PC-9 (cell line): Measurements from ENCODE around the gene NCR3LG1. TPM values are rescaled to one million over a fixed set of nuclear protein-coding genes. Genes with fewer than 3 reads are reported as not detected.
A peak's percentile ranks its signal among the peaks of the same experiment; 100 is the strongest.

Source experiments
- BruUV-seq: library from RNA; stranded (reverse); fragments of 400-500 nt; replicated peaks from 2 replicates; lab custom pipeline; 2021; lab: Mats Ljungman, UMichigan
- CTCF ChIA-PET: fragments of 300-600 bp; sonication (Branson Sonifier 250); formaldehyde crosslinking; loops from one replicate; lab custom pipeline; 2022; ENCODE audit warnings: antibody characterized with exemption; lab: Charles Lee
- POLR2A ChIA-PET: fragments of 300-600 bp; sonication (Branson Sonifier 250); formaldehyde crosslinking; loops from one replicate; lab custom pipeline; 2022; ENCODE audit warnings: antibody characterized with exemption; ENCODE audit not compliant: unreplicated experiment; lab: Charles Lee
- DNase-seq, 2 experiments: peaks; one replicate each; pipeline versions ENCODE4 v3.0.0 to v3.0.0-alpha.2; 2015 to 2022; ENCODE audit warnings: mixed read lengths in 1 of 2
- H2AFZ ChIP-seq: fragments of 200-600 bp; sonication (generic); 2 replicates; pipeline ENCODE4 v1.8.1; 2017; ENCODE audit warnings: antibody characterized with exemption
- H3F3A ChIP-seq: fragments of 200-600 bp; sonication (generic); 2 replicates; pipeline ENCODE4 v1.8.1; 2017; ENCODE audit warnings: antibody characterized with exemption, mild to moderate bottlenecking, low read depth; ENCODE audit not compliant: insufficient read depth
- H3K27ac ChIP-seq: fragments of 200-600 bp; sonication (generic); 2 replicates; pipeline ENCODE4 v1.6.1; 2016; ENCODE audit warnings: mixed run types
- H3K27me3 ChIP-seq: fragments of 200-600 bp; sonication (generic); 2 replicates; pipeline ENCODE4 v1.6.1; 2016; ENCODE audit warnings: low read depth, mixed run types; ENCODE audit not compliant: insufficient read depth
- H3K36me3 ChIP-seq: fragments of 200-600 bp; sonication (generic); 2 replicates; pipeline ENCODE4 v1.6.1; 2016; ENCODE audit warnings: low read depth, mixed run types
- H3K4me1 ChIP-seq: fragments of 200-600 bp; sonication (generic); replicated peaks from 2 replicates; pipeline ENCODE4 v1.6.1; 2016; ENCODE audit warnings: mixed run types; ENCODE audit not compliant: insufficient read depth
- H3K4me2 ChIP-seq: fragments of 200-600 bp; sonication (generic); 2 replicates; pipeline ENCODE4 v1.6.1; 2017; ENCODE audit warnings: mixed run types
- H3K4me3 ChIP-seq: fragments of 200-600 bp; sonication (generic); 2 replicates; pipeline ENCODE4 v1.6.1; 2016; ENCODE audit warnings: mixed run types
- H3K79me2 ChIP-seq: fragments of 200-600 bp; sonication (generic); 2 replicates; pipeline ENCODE4 v1.6.1; 2017; ENCODE audit warnings: low read depth, mixed run types
- H3K9me2 ChIP-seq: fragments of 200-600 bp; sonication (generic); 2 replicates; pipeline ENCODE4 v1.8.1; 2017; ENCODE audit warnings: mild to moderate bottlenecking; ENCODE audit not compliant: insufficient read depth
- H3K9me3 ChIP-seq: fragments of 200-600 bp; sonication (generic); 2 replicates; pipeline ENCODE4 v1.8.1; 2016; ENCODE audit warnings: low read depth; ENCODE audit not compliant: insufficient read depth
- H4K20me1 ChIP-seq: fragments of 200-600 bp; sonication (generic); 2 replicates; pipeline ENCODE4 v1.8.1; 2017; ENCODE audit not compliant: insufficient read depth
- EZH2 ChIP-seq: fragments of 200-600 bp; sonication (generic); IDR thresholded peaks from 2 replicates; pipeline ENCODE4 v1.8.0; 2017; ENCODE audit warnings: antibody characterized with exemption, low read depth
- intact Hi-C: fragments of 100-400 bp; cut with micrococcal nuclease; formaldehyde crosslinking; loops from one replicate; pipeline ENCODE4 v1.10.0; 2022; ENCODE audit not compliant: unreplicated experiment
- total RNA-seq: library from RNA; stranded (reverse); gene quantifications from 2 replicates; pipeline ENCODE4 v1.2.3, GENCODE V29; 2021
- TF ChIP-seq, protein P1 (sequence below): fragments of 200-600 bp; sonication (generic); conservative IDR thresholded peaks from 2 replicates; pipeline ENCODE4 v1.6.1; 2017; ENCODE audit warnings: mixed run types, antibody characterized with exemption, mild to moderate bottlenecking, moderate library complexity

Gene NCR3LG1
- total RNA-seq, 1 experiment from 2014 or later: 0.33 TPM

DNA sequence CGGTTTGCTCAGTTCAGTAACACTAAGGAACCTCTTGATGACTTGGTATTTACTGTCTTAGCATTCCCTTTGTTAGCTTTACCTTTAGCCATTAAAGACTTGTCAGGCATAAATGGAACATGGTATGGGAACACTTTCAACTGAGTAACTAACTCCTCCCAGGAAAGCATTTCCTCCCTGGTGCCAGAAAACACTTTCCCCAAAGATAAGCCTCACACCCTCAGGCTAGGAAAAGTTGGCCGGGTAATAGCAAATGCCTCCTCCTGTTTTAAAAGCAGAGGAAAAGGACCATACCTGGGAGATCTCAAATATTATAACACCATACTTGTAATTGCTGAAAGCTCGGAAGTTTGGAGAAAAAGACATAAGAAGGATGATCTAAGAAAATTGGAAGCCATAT lies 24.9 kb downstream of the NCR3LG1 start:
- intact Hi-C loops: no loop called here
- Histone ChIP-seq H2AFZ (no peak overlapping the region), H3K9me3 (peaks cover 14% of the 10 kb centered on the region), H3K27ac (no peak overlapping the region), H3K9me2 (no peaks in the 10 kb centered on the region), H4K20me1 (no peaks in the 10 kb centered on the region), H3K27me3 (no peaks in the 10 kb centered on the region), H3K4me2 (no peak overlapping the region), H3K79me2 (no peaks in the 10 kb centered on the region), H3K36me3 (peaks cover 9% of the 10 kb centered on the region; the same call in 1 of the 2 replicates), H3K4me3 (no peak overlapping the region), H3F3A (no peaks in the 10 kb centered on the region), H3K4me1 (no peaks in the 10 kb centered on the region)
- POLR2A ChIA-PET: interaction anchor here (0.7 kb wide), 1 partner anchor 621 kb away, joined by 3 read pairs; no protein-coding TSS in a partner anchor
- no peak for DNase-seq
- BruUV-seq: no TSS peak
- no peak for TF ChIP-seq EZH2
- TF ChIP-seq, protein P1, sequence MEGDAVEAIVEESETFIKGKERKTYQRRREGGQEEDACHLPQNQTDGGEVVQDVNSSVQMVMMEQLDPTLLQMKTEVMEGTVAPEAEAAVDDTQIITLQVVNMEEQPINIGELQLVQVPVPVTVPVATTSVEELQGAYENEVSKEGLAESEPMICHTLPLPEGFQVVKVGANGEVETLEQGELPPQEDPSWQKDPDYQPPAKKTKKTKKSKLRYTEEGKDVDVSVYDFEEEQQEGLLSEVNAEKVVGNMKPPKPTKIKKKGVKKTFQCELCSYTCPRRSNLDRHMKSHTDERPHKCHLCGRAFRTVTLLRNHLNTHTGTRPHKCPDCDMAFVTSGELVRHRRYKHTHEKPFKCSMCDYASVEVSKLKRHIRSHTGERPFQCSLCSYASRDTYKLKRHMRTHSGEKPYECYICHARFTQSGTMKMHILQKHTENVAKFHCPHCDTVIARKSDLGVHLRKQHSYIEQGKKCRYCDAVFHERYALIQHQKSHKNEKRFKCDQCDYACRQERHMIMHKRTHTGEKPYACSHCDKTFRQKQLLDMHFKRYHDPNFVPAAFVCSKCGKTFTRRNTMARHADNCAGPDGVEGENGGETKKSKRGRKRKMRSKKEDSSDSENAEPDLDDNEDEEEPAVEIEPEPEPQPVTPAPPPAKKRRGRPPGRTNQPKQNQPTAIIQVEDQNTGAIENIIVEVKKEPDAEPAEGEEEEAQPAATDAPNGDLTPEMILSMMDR: no peak
- CTCF ChIA-PET: no interaction called here

DNA sequence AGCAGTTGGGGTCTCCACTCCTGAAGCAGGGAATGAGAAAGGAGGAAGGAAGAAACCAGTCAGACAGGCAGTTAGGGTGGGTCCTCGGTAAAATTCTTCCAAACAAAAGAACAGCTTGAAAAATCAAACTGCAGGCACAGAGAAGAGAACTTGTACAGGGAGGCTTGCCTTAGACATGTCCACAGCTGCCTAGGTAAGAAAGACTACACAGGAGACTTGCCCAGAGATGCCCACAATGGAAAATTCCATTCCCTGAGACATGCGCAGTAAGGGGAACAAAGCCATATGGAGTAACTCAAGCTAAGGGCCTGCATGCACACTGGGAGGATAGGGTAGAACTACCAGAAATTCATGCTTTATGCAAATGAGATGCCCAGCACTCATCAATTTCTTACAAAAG lies 27.1 kb downstream of the NCR3LG1 start:
- Histone ChIP-seq H3K4me1 (no peaks in the 10 kb centered on the region), H3K9me2 (no peaks in the 10 kb centered on the region), H3K4me3 (no peak overlapping the region), H3F3A (no peaks in the 10 kb centered on the region), H3K36me3 (no peaks in the 10 kb centered on the region), H3K9me3 (no peaks in the 10 kb centered on the region), H2AFZ (no peak overlapping the region), H3K27ac (no peak overlapping the region), H3K4me2 (no peak overlapping the region), H3K27me3 (no peaks in the 10 kb centered on the region), H3K79me2 (no peaks in the 10 kb centered on the region), H4K20me1 (peaks cover 5% of the 10 kb centered on the region; the same call in 1 of the 2 replicates)
- BruUV-seq: no TSS peak
- peak in 1 of 2 experiments; percentile 24 for DNase-seq
- CTCF ChIA-PET: no interaction called here
- POLR2A ChIA-PET: no interaction called here
- intact Hi-C loops: no loop called here
- TF ChIP-seq, protein P1: no peak
- no peak for TF ChIP-seq EZH2

DNA sequence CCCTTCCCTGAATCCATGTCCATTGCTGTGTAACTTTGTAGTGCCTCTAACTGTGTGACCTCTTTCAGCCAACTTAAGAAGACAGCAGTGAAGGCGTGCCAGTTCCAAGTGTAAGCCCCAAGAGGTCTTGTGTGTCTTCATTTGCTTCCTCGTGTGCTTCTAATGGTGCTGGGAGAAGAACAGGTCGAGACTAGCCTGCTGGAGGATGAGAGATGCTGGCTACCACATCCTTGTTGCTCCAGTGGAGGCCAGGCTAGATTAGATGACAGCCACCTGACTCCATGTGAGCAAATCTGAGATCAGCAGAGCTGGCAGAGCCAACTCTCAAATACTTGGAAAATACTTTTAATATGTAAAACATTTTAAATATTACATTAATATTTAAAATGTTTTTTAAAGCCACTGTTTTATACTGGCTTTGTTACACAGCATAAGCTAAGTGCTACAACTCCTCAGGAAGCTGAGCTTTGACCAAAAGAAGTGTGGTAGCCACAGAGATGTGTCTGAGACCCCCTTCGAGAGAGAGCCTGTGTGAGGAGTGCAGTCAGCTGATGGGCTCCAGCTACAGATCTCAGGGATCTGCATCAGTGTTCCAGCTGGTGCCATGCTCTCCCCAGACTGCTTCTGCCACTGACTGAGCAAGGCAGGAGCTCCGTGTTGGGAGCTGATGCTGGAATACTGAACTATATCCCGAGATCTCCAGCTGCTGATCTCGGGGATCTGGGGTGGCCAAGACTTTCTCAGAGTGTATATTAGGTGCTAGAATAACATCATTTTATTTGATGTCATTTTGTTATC lies 28.0 kb downstream of the NCR3LG1 start:
- no peaks in the 10 kb centered on the region for H3K27me3 ChIP-seq
- peaks cover 6% of the 10 kb centered on the region; the same call in 1 of the 2 replicates for H4K20me1 ChIP-seq
- no peak overlapping the region for H3K4me2 ChIP-seq
- H3K9me3 ChIP-seq: no peaks in the 10 kb centered on the region
- no peaks in the 10 kb centered on the region for H3K4me1 ChIP-seq
- H3F3A ChIP-seq: no peaks in the 10 kb centered on the region
- no peak overlapping the region for H2AFZ ChIP-seq
- no peaks in the 10 kb centered on the region for H3K9me2 ChIP-seq
- CTCF ChIA-PET: interaction anchor here (0.5 kb wide), 1 partner anchor 153 kb away, joined by 4 read pairs; no protein-coding TSS in a partner anchor
- H3K79me2 ChIP-seq: no peaks in the 10 kb centered on the region
- DNase-seq: peak in 1 of 2 experiments; percentile 28
- H3K4me3 ChIP-seq: no peak overlapping the region
- no TSS peak for BruUV-seq
- intact Hi-C loops: no loop called here
- no peak for TF ChIP-seq EZH2
- TF ChIP-seq, protein P1: no peak
- no peak overlapping the region for H3K27ac ChIP-seq
- POLR2A ChIA-PET: no interaction called here
- H3K36me3 ChIP-seq: no peaks in the 10 kb centered on the region
